Embryonic facial prominence (tissue), 1 donor: ENCODE measurements around the gene BBS10.
"Not testable (repeated sequence)": the region's sequence is repeated elsewhere in the genome, so short reads cannot be mapped to it uniquely, and the experiment has no call there.

Experiments
- DNase-seq: peaks from one replicate; pipeline ENCODE4 v3.0.0-alpha.2; 2016; ENCODE audit errors: extremely low spot score

The BBS10 gene

GRCh38 chr12:76348079-76348901 is at the start of gene BBS10:
TSS of gene BBS10 (minus strand) at chr12:76348415. CDS start at chr12:76348358, 57 bp downstream.
- peak; percentile 77 for DNase-seq

- no peak for DNase-seq
Observed at GRCh38 chr12:76391461-76391860, 43.2 kb upstream of the BBS10 start.

GRCh38 chr12:76387614-76388013 is 39.4 kb upstream of the BBS10 start:
- DNase-seq = no peak

- no peak for DNase-seq
Observed at GRCh38 chr12:76384560-76384959, 36.3 kb upstream of the BBS10 start.

GRCh38 chr12:76383988-76384387 is 35.8 kb upstream of the BBS10 start:
- no peak for DNase-seq

GRCh38 chr12:76379261-76379660 is 31.0 kb upstream of the BBS10 start:
- DNase-seq = no peak

GRCh38 chr12:76376876-76377275 is 28.7 kb upstream of the BBS10 start:
- DNase-seq = not testable (repeated sequence)

GRCh38 chr12:76375939-76376338 is 27.7 kb upstream of the BBS10 start:
- no peak for DNase-seq

- DNase-seq = no peak
Observed at GRCh38 chr12:76375470-76375869, 27.3 kb upstream of the BBS10 start.

- no peak for DNase-seq
Observed at GRCh38 chr12:76374386-76375020, 26.3 kb upstream of the BBS10 start.

GRCh38 chr12:76368230-76368629 is 20.0 kb upstream of the BBS10 start:
- DNase-seq = no peak

- no peak for DNase-seq
Observed at GRCh38 chr12:76366163-76366562, 17.9 kb upstream of the BBS10 start.

- DNase-seq = not testable (repeated sequence)
Observed at GRCh38 chr12:76364131-76364530, 15.9 kb upstream of the BBS10 start.

- no peak for DNase-seq
Observed at GRCh38 chr12:76360316-76360715, 12.1 kb upstream of the BBS10 start.

- no peak for DNase-seq
Observed at GRCh38 chr12:76356071-76356470, 7.9 kb upstream of the BBS10 start.

- no peak for DNase-seq
Observed at GRCh38 chr12:76346798-76347420, 1.3 kb downstream of the BBS10 start.

- no peak for DNase-seq
Observed at GRCh38 chr12:76346236-76346635, 2.0 kb downstream of the BBS10 start.

- DNase-seq = no peak
Observed at GRCh38 chr12:76345569-76345968, 2.6 kb downstream of the BBS10 start.

- no peak for DNase-seq
Observed at GRCh38 chr12:76341436-76342030, 6.7 kb downstream of the BBS10 start.

- DNase-seq = no peak
Observed at GRCh38 chr12:76340680-76341435, 7.4 kb downstream of the BBS10 start.

- DNase-seq = no peak
Observed at GRCh38 chr12:76337583-76337982, 10.6 kb downstream of the BBS10 start.

GRCh38 chr12:76332606-76333005 is 15.6 kb downstream of the BBS10 start:
- no peak for DNase-seq
